T-helper 17 cell (primary cell): ENCODE data around the gene SPECC1. TPM values are rescaled to one million over a fixed set of nuclear protein-coding genes. Genes with fewer than 3 reads are reported as not detected.
"Not testable (repeated sequence)": the region's sequence is repeated elsewhere in the genome, so short reads cannot be mapped to it uniquely, and the experiment has no call there.

ENCODE experiments used
- ATAC-seq: fragments of 150-1000 bp; cut with Tn5 transposase; 2 replicates; pipeline ENCODE4 v1.10.0; 2021; ENCODE audit warnings: mild to moderate bottlenecking, moderate library complexity
- DNase-seq, 3 donors: peaks; one replicate each; pipeline versions ENCODE4 v3.0.0 to v3.0.0-alpha.2; 2020 to 2021
- H3K9me3 ChIP-seq: one replicate; pipeline ENCODE4 v1.7.0; 2013; ENCODE audit warnings: low read length, mild to moderate bottlenecking; ENCODE audit not compliant: control insufficient read depth, poor library complexity, severe bottlenecking
- H3K27ac Mint-ChIP-seq: one replicate; pipeline ENCODE4 v1.8.0; 2022; ENCODE audit warnings: mild to moderate bottlenecking, moderate library complexity, mixed read lengths
- H3K27me3 Mint-ChIP-seq: one replicate; pipeline ENCODE4 v1.8.0; 2022; ENCODE audit warnings: mixed read lengths
- H3K36me3 Mint-ChIP-seq: one replicate; pipeline ENCODE4 v1.8.0; 2022; ENCODE audit warnings: low read depth, mixed read lengths
- H3K4me1 Mint-ChIP-seq: one replicate; pipeline ENCODE4 v1.8.0; 2022; ENCODE audit warnings: mild to moderate bottlenecking, mixed read lengths
- H3K4me3 Mint-ChIP-seq: one replicate; pipeline ENCODE4 v1.8.0; 2022; ENCODE audit warnings: mild to moderate bottlenecking, moderate library complexity, mixed read lengths
- total RNA-seq, 4 donors: library from RNA in 2 of 4; stranded (reverse) in 2 of 4; gene quantifications; one replicate each; pipeline ENCODE4 v1.2.3 and lab custom pipeline; 2022 to 2026

Gene SPECC1
- total RNA-seq, 2 donors from 2014 or later: 10.3 to 10.8 TPM

DNA sequence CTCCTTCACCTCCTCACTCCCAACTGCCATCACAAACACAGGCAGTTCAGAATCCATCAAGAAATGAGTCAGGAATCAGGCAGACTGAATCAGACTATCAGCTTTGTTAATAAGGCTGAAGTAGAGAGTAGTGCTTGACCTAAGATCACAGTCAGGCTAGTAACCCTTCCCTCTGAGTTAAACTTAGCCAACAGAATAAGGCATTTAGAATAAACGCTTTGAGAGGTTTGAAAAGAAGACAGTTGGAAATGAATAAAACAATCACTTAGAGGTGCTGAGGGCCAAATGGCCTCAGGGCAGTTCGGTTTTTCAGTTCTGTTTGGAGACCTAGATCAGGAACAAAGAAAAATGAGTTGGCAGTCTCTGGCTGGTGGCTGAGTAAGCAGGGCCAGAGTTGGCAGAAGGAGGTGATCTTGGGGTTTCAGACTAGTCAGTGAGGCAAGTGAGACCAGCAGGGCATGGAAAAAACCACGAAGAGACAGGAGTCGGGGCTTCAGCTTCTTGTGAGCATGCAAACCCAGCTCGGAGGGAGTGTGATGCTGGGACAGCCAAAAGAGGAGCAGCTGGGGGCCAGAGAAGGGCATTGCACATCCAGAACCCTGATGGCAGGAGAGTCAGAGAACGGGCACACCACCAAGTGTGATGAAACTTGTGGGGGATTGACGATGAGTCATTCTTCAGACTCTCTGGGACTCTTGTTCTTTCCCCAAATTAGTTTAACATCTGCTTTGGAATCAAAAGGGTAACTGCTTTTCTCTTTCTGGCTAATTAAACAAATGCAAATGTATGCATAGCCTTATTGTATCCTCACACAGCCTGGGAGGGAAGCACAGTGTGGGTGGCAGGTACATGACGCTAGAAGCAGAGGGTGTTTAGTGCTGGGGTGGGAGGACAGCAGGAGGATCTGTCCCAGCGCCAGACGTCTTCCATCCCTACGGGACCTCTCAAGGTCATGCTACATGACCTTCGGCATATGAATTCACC lies 54.8 kb downstream of the SPECC1 start:
- ATAC-seq: no peak
- no peak overlapping the region for H3K4me3 Mint-ChIP-seq
- H3K27ac Mint-ChIP-seq: peak overlapping the region; percentile 32
- DNase-seq: no peak
- H3K4me1 Mint-ChIP-seq: peaks cover 9% of the 10 kb centered on the region
- peaks cover 24% of the 10 kb centered on the region for H3K27me3 Mint-ChIP-seq
- H3K9me3 ChIP-seq: no peaks in the 10 kb centered on the region
- no peaks in the 10 kb centered on the region for H3K36me3 Mint-ChIP-seq

DNA sequence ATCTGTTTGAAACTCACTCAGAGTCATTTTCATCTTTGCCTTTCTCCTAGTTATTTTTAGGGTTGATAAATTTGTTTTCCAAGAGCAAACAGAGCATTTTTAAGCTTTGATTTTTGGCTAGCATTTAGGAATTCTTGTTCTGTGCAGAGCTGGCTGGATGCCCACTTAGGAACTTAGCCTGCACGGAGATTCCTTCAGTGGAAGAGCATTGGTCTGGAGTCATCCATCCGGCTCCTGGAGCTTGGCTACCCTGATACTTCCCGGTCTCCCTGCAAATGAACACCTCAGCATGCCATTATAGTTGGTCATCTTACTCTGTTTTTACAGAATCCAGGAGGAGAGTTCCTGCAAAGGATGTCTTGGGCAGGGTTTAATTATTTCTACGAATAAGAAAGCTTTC lies 57.1 kb downstream of the SPECC1 start:
- H3K4me3 Mint-ChIP-seq: no peak overlapping the region
- no peaks in the 10 kb centered on the region for H3K36me3 Mint-ChIP-seq
- no peak overlapping the region for H3K27ac Mint-ChIP-seq
- DNase-seq: no peak
- no peak for ATAC-seq
- no peaks in the 10 kb centered on the region for H3K9me3 ChIP-seq
- H3K4me1 Mint-ChIP-seq: peaks cover 9% of the 10 kb centered on the region
- H3K27me3 Mint-ChIP-seq: peaks cover 24% of the 10 kb centered on the region

DNA sequence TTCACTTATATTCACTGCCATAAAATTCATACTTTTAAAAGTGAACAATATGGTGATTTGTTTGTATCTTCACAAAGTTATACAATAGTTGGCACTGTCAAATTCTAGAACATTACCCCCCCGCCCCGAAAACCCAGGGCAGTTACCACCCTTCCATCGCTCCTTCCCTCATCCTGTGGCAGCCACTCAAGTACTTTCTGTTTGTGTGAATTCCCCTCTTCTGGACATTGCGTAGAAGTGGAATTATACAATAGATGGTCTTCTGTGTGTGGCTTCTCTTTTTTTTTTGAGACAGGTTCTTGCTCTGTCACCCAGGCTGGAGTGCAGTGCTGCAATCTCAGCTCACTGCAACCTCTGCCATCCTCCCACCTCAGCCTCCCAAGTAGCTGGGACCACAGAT lies 58.6 kb downstream of the SPECC1 start:
- Mint-ChIP-seq H3K4me3 (no peak overlapping the region), H3K27me3 (peaks cover 24% of the 10 kb centered on the region), H3K4me1 (peaks cover 10% of the 10 kb centered on the region), H3K36me3 (no peaks in the 10 kb centered on the region), H3K27ac (no peak overlapping the region)
- no peak for DNase-seq
- no peak for ATAC-seq
- H3K9me3 ChIP-seq: no peaks in the 10 kb centered on the region

DNA sequence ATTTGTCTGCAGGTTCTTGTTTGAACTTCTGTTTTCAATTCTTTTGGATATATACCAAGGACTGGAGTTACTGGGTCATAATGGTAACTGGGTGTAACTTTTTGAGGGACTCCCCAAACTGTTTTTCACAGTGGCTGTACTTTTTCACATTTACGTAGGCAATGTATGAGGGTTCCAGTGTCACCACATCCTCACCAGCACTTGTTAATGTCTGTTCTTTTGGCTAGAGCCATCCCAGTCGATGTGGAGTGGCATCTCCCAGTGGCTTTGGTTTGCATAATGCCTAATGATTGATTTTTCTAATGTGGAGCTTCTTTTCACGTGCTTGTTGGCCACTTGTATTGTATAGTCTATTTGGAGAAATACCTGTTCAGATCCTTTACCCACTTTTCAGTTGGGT lies 59.3 kb downstream of the SPECC1 start:
- Mint-ChIP-seq H3K4me3 (no peak overlapping the region), H3K27me3 (peaks cover 19% of the 10 kb centered on the region), H3K27ac (no peak overlapping the region), H3K4me1 (peaks cover 17% of the 10 kb centered on the region), H3K36me3 (no peaks in the 10 kb centered on the region)
- ATAC-seq (no peak), DNase-seq (no peak)
- H3K9me3 ChIP-seq: no peaks in the 10 kb centered on the region

DNA sequence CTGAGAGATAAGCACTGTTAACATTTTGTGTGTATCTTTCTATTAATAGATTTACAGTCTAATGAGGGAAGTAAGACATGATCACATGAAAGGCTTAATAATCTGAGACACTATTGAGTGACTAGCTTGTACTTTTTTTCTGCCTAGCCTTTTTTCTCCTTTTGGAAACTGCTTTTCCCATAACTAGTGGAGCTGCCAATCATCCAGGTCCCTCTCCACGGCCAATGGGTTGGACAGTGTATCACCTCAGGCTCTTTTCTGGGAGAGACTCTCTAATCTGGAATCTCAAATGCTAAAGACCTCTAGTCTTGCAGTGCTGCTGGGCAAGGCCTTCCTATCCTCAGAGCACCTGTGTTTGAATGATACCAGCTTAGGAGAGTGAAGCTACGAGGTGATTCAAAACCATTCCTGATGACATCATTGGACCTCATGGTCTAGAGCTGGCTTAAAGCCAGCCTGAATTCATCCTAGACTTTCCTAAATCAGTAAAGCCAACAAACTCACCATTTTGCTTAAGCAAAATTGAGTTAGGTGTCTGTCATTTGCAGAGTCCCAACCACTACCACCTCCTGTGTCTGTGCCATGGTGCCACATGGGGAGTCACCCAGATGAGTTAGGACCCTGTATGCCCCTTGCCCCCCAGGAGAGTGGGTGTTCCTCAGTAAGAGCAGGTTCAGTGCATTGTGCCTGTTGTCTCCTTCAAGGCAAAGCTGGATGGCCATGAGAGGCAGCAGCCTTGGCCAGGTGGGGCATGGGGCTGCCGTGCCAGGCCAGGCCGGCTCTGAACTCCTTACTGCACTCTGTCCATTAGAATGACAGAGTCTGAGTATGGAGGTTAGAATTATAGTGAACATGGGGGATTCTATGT lies 62.9 kb downstream of the SPECC1 start:
- peaks cover 19% of the 10 kb centered on the region for H3K4me1 Mint-ChIP-seq
- no peak for ATAC-seq
- no peaks in the 10 kb centered on the region for H3K36me3 Mint-ChIP-seq
- H3K27ac Mint-ChIP-seq: no peak overlapping the region
- DNase-seq: no peak
- H3K27me3 Mint-ChIP-seq: no peaks in the 10 kb centered on the region
- H3K9me3 ChIP-seq: no peaks in the 10 kb centered on the region
- no peak overlapping the region for H3K4me3 Mint-ChIP-seq

DNA sequence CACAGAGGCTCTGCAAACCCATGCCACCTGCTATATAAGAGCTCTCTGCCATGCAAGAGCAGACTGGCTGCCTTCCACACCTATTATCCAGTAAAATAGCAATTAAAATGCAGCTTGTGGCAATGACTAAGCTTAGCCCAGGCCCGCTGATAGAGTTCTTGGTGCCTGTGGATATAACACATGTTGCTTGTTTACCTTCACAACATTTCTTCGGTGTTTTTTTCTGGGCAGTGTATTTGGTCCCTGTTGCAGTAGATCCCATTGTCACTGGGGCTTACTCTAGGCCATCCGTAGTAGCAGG lies 63.5 kb downstream of the SPECC1 start:
- ATAC-seq: no peak
- H3K4me3 Mint-ChIP-seq: no peak overlapping the region
- peak overlapping the region; percentile 34 for H3K27ac Mint-ChIP-seq
- H3K9me3 ChIP-seq: no peaks in the 10 kb centered on the region
- H3K27me3 Mint-ChIP-seq: no peaks in the 10 kb centered on the region
- DNase-seq: no peak
- H3K36me3 Mint-ChIP-seq: no peaks in the 10 kb centered on the region
- H3K4me1 Mint-ChIP-seq: peaks cover 19% of the 10 kb centered on the region

DNA sequence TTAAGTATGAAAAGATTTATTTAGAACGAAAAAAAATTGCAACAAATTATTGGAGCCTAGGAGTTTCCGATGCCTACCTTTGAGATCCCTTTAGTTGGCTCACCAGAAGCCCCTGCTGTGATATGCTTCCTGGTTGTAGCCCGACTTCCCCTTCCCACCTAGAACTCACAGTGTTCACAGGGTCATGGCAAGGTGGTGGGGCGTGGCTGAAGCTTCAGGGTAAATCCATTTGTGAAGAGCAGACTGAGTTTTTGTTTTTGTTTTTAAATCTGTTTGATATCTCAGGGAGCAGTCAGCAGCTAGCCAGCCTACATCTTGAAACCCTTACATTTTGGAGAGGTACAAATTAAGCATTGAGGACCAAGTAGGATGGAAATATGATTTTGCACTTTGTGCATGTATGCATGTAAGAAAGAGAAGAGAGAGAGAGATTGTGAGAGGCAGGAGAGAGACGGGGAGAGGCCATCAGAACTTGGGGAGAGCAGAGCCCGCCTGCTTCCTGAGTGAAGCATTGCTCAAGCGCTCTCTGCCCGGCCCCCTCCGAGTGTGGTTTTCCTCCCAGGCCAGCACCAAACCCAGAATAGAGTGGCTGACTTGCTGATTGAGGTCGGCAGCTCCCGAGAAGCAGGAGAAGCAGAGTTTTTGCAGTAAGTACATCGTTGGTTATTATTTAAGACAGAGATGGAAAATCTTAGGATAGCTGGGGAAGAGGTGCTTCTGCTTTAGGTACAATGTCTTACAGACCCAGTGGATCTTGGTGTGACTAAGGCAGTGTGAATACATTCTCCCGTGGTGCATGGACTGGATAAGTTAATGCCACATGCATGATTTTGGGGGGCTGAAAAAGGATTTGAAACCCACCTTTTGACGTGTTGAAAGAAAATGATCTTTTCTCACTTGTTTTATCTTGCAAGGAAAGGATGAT lies 64.2 kb downstream of the SPECC1 start:
- H3K4me3 Mint-ChIP-seq: peak overlapping the region; percentile 89
- H3K27ac Mint-ChIP-seq: peak overlapping the region; percentile 34
- no peaks in the 10 kb centered on the region for H3K9me3 ChIP-seq
- ATAC-seq: peak; percentile 86
- peaks cover 20% of the 10 kb centered on the region for H3K4me1 Mint-ChIP-seq
- H3K27me3 Mint-ChIP-seq: no peaks in the 10 kb centered on the region
- no peaks in the 10 kb centered on the region for H3K36me3 Mint-ChIP-seq
- DNase-seq: no peak

DNA sequence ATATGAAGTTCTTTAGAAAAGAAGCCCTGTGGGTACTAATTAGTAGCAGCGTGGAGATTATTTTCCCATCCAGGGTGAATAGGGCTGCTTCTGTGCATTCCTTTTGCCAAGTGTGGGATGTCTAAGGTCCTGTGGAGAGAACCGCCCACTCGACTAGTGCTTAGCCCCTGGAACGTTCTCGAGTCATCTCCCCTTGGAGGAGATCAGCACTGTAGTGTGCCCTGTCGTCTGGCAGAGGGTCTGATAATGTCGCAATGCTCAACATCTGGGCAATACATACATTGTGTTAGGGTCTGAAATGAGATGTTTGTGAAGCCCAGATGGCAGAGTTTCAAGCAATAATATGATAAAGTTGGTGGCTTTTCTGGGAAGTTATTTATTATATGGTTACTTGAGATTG lies 64.8 kb downstream of the SPECC1 start:
- no peaks in the 10 kb centered on the region for H3K36me3 Mint-ChIP-seq
- H3K4me3 Mint-ChIP-seq: peak overlapping the region; percentile 89

DNA sequence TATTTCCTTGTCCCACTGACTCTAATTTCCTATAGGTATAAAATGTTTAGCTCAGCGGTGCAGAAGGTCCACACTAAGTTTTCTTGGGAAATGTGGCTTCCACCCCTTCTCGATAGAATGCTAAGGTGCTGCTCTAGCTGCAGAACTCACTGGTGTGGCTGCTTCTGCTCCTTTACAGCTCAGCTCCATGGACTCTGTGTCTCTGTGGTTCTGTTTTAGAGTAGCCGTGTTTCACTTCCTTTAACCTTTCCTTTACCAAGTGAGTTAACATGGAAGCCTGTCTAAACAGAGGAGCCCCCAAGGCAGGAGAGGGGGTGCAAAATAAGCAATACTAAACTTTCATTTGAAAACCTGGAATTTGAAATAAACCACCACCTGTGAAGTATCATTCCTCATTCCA lies 65.3 kb downstream of the SPECC1 start:
- no peak for ATAC-seq

More for the DNA sequence above, 64.8 kb downstream of the SPECC1 start:
- H3K27ac Mint-ChIP-seq: peak overlapping the region; percentile 34
- H3K9me3 ChIP-seq: no peaks in the 10 kb centered on the region
- ATAC-seq: no peak
- no peaks in the 10 kb centered on the region for H3K27me3 Mint-ChIP-seq
- no peak for DNase-seq
- peaks cover 20% of the 10 kb centered on the region for H3K4me1 Mint-ChIP-seq

DNA sequence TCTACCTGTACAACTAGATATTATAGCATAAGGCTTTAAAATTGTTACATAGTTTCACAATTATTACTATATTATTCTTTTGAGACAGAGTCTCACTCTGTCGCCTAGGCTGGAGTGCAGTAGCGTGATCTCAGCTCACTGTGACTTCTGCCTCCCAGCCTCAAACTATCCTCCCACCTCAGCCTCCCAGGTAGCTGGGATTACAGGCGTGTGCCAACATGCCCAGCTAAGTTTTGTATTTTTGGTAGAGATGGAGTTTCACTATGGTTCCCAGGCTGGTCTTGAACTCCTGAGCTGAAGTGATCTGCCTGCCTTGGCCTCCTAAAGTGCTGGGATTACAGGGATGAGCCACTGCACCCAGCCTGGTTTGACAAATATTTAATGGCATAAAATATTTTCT lies 67.0 kb downstream of the SPECC1 start:
- DNase-seq, ATAC-seq, H3K27me3 Mint-ChIP-seq, H3K27ac Mint-ChIP-seq, H3K4me3 Mint-ChIP-seq, H3K36me3 Mint-ChIP-seq, H3K9me3 ChIP-seq: not testable (repeated sequence)
- peaks cover 26% of the 10 kb centered on the region for H3K4me1 Mint-ChIP-seq

More for the DNA sequence above, 65.3 kb downstream of the SPECC1 start:
- no peak for DNase-seq
- H3K4me1 Mint-ChIP-seq: peaks cover 20% of the 10 kb centered on the region
- no peaks in the 10 kb centered on the region for H3K36me3 Mint-ChIP-seq
- no peaks in the 10 kb centered on the region for H3K27me3 Mint-ChIP-seq
- no peaks in the 10 kb centered on the region for H3K9me3 ChIP-seq
- H3K4me3 Mint-ChIP-seq: peak overlapping the region; percentile 89
- H3K27ac Mint-ChIP-seq: no peak overlapping the region

DNA sequence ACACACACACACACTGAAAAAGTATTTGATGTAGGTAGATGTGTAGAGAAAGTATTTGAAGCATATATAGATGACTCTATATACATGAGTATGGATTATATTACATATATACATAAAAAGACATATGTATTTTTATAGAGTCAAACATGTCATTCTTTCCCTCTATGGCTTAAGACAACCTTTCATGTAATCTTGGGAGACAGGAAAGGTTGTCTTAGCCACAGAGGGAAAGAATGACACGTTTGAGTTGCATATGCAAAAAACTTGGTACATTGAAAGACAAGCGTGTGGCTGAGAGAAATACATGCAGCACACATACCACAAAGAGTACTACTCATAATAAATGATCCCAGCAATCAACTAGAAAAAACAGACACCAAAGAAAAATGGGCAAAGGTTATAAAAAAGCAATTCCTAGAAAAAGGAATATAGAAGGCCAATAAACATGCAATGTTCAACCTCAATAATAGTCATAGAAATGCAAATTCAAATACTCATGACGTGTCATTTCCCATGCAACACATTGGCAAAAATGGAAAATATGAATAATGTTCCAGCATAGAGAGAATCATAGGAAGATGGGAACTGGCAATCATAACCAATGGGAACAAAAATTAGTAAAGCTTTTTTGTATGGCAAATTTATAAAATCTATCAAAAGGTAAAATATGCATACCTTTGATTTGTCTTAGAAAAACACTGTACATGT lies 69.0 kb downstream of the SPECC1 start:
- Mint-ChIP-seq H3K27me3 (peaks cover 19% of the 10 kb centered on the region), H3K4me1 (peaks cover 28% of the 10 kb centered on the region), H3K4me3 (no peak overlapping the region), H3K36me3 (peaks cover 3% of the 10 kb centered on the region), H3K27ac (no peak overlapping the region)
- DNase-seq: no peak
- no peaks in the 10 kb centered on the region for H3K9me3 ChIP-seq
- ATAC-seq: no peak

DNA sequence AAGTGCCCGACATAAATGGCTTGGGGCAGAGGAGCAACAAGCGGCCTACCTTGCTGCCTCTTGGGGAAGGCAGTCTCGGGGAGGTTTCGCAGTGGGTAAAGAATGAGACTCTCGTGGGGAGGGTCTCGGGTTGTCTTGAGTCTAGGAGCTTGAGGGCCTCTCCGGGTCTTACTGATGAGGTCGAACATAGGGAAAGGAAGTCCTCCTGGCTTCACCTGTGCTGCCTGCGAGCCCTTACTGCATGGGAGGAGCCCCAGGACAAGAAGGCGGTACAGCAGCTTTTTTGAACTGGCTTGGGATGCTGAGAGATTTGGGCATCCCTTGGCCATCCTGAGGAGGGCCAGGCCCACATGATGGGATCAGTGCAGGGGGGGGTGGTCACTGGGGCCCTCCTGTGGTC lies 71.4 kb downstream of the SPECC1 start:
- H3K27ac Mint-ChIP-seq: peak overlapping the region; percentile 35
- H3K4me1 Mint-ChIP-seq: peaks cover 16% of the 10 kb centered on the region
- peaks cover 19% of the 10 kb centered on the region for H3K27me3 Mint-ChIP-seq
- H3K4me3 Mint-ChIP-seq: no peak overlapping the region
- no peaks in the 10 kb centered on the region for H3K9me3 ChIP-seq
- DNase-seq (no peak), ATAC-seq (no peak)
- peaks cover 3% of the 10 kb centered on the region for H3K36me3 Mint-ChIP-seq
